Renal cortical epithelial cell (primary cell): ENCODE measurements around the gene NR3C1. TPM values are rescaled to one million over a fixed set of nuclear protein-coding genes. Genes with fewer than 3 reads are reported as not detected.

Experiments
- DNase-seq: peaks from one replicate; pipeline ENCODE4 v3.0.0-alpha.2; 2011; ENCODE audit warnings: low read depth
- total RNA-seq: library from RNA; depleted of rRNA; stranded (reverse); fragments of >200 nt; gene quantifications from 2 replicates; pipeline ENCODE4 v1.2.3, GENCODE V29; 2014

NR3C1 gene
- total RNA-seq, 1 donor from 2014 or later, result 40.0 TPM

DNA sequence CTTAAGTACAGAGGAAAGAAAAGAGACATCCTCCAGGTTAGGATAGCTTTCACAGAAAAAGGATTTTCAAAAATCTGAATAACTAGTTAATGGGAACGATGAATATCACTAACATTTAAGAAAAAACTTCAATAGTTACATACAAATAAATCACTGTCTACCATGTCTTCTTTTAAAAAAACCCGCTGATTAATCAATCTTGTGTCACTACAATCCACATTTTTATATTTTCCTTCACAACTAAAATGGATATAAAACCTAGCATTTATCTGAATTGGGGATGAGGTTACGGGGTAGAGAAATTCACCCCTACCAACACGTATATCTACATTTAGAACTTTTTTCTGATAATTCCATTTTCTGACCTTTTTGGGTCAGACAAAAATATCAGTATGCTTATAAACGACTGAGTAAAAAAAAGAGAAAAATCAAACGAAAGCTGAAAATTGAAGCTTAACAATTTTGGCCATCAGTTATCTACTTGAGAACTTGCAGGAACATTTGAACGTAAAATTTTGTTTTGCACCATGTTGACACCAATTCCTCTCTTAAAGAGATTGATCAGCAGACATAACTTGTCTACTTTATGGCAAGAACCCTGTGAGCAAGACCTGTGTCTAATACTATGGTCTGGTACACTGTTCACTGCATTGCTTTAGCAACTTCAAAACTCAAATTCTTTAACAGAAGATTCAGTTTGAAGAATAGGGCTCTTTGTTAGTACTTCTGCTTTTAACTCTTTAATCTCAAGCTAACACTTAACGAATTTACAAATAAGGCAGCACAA is 4.8 kb downstream of the NR3C1 start:
- DNase-seq, result no peak

DNA sequence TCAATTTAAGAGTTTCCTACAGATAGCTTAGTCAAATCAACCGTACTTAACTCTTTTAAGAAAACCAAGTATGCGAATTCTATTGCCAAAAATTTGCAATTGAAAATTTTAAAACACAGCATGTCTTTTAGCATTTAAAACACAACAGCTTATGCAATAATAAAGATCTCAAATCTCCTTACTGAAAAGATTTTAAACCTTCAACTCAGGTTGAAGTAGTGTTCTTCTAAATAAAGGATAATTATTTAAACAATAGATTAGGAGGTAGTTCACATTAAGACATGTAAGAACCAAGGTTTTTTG is 5.5 kb downstream of the NR3C1 start:
- no peak for DNase-seq

- DNase-seq, result no peak
Observed at GRCh38 chr5:143397302-143398052, 6.0 kb downstream of the NR3C1 start.

DNA sequence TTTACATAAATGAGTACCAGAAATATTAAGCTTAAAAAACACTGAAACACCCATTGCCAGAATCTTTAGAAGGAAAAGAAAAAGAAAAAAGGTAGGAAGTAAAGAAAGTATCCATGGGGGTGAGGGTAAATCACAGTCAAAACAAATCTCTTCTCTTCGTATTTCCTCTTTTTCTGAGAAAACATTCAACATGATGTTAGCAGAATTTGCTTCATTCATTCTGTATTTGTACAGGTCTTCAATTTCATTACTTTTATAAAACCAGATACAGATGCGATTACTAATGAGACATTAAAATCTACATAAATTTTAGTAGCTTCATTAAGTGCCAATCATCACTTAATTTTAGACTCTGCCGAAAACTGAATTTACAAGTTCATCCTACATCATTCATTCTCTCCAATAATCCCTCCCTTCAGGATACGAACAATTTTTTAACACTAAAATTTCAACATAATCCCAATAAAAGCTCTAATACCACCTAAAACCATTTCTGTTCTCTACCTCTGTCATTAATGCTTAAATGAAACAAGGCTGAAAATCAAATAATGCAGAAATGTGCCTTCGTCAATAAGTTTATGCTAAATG is 7.0 kb downstream of the NR3C1 start:
- no peak for DNase-seq

DNA sequence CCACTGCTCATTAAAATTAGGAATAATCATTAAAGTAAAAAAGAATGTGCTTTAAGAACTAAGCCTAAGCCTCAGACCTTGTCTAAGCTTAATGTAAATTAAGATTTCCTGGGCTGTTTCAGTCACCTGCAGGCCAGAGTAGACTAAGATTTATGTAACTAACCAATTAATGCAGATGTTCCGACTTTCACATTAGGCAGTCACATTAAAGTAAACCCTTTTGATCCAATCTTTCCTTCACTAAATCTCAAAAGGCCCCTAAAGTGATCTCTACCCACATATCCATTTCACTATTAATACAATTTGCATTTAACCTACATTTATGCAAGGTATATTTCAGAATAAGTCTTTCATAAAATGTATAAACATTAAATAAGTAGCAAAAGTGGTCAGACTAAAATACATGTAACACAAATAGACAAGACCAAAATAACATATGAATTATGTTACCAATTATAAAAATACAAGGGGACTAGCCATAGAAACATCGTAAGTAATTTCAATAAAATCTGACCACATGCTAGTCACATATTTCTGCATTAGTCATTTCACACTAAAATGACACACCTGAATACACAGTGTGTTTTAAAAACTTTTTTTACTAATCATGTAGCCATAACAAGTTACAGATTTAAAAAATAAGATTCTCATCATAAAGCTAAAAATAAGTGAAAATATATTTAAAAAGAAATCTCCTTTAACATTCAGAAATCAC is 7.7 kb downstream of the NR3C1 start:
- DNase-seq, result peak; percentile 40

DNA sequence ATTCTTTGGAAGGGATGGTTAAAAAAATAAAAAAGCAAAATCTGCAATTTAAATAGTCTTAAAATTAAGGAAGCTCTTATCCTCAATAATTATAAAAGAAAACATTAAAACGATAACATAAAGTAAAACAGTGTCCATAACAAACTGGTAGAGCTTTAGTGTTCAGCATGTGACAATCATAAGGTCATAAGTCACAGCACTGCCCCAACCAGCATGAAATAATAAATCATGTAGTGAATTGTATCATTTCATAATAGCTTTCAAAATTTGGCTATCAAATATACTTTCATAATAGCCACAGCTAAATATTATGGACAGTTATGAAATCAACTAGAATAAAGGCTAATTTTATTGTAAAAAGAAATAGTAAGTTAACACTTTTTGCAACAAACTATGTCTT is 10.0 kb downstream of the NR3C1 start:
- DNase-seq, result no peak

DNA sequence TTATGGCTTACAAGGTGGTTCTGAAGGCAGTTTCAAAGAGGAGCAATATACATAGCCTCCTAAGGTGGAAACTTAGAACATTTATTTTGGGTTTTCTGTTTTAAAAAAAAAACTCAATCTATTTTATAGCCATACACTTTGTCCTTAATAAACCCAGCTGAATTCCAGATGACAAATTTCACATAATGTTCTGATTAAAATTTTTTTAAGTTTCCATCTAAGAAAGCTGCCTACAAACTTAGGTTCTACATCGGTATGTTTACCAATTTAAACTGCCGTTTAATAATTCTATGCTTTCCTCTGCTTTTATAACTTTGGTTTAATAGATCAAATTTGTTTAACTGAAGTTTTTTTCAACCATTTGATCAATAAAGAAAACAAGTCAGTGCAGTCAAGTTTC is 12.5 kb downstream of the NR3C1 start:
- no peak for DNase-seq

DNA sequence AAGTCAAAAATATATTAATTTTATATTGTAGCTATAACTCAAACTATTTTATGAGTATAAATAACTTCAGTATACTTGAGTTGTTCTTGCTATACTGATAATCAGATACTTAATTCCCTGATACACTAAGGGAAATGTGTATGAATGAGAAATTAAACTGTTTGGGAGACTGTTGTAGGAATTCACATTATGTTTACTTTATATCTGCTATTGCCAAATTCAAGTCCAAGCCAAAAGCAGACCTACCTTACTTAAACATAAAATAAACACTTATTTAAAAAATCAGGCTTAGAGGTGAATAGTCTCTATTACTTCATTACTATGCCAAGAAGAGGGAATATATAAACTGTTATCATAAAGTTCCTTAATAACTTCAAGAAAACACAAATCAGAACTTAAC is 13.2 kb downstream of the NR3C1 start:
- DNase-seq, result no peak

- DNase-seq, result no peak
Observed at GRCh38 chr5:143386725-143387124, 16.8 kb downstream of the NR3C1 start.

GRCh38 chr5:143384865-143385657 is 18.4 kb downstream of the NR3C1 start:
- DNase-seq, result no peak

DNA sequence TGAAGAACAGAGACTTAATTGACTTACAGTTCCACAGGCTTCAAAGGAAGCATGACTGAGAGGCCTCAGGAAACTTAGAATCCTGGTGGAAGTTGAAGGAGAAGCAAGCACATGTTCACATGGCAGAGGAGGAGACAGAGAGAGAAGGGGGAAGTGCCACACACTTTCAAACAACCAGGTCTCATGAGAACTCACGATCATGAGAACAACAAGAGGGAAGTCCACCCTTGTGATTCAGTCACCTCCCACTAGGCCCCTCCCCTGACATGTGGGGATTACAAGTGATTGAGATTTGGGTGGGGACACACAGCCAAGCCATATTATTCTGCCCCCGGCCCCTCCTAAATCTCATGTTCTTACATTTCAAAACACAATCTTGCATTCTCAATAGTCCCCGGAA is 19.5 kb downstream of the NR3C1 start:
- no peak for DNase-seq

GRCh38 chr5:143379606-143380005 is 23.9 kb downstream of the NR3C1 start:
- DNase-seq, result no peak

DNA sequence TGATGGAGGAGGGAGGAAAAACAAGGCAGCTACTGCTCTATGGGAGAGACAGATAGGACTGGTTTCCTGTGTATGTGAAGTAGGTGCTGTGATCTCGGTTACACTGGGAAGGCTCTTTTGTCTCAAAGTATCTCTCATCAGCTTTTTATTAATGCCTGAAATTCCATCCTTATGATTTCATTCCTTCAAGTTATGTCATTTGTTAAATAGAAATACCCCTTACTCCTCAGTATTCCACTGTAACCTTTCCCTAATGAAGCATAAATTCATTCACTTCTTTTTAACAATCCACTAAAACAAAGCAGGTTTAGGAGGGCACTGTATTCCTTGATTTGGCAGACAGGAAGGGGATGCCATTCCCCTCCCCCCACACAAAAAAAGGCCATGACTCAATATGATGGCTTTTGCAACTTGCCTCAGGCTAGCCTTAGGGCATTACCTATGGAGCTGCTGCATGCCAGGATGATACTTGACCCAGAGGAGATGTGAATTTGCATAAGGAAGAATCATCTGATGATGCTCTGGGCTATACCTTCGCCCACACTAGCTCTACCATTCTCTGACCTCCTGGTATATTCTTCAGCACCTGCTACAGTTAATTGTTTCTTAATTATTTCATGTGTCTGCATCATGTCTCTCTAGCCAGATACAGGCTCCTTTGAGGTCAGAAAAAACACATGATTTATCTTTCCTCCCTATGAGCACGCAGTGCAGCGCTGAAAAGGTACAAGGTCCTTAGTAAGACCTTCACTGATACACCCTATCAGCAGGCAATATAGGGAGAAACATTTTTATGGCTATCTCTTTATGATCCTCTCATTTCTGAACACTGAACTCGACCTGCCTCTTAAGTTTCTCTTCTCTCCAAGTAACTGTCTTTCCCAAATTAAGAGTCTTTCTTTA is 26.3 kb downstream of the NR3C1 start:
- peak; percentile 43 for DNase-seq

- DNase-seq, result no peak
Observed at GRCh38 chr5:143376195-143376779, 27.2 kb downstream of the NR3C1 start.

GRCh38 chr5:143374496-143375217 is 28.8 kb downstream of the NR3C1 start:
- DNase-seq, result no peak

GRCh38 chr5:143373076-143373475 is 30.4 kb downstream of the NR3C1 start:
- no peak for DNase-seq

- DNase-seq, result no peak
Observed at GRCh38 chr5:143372187-143372829, 31.2 kb downstream of the NR3C1 start.

DNA sequence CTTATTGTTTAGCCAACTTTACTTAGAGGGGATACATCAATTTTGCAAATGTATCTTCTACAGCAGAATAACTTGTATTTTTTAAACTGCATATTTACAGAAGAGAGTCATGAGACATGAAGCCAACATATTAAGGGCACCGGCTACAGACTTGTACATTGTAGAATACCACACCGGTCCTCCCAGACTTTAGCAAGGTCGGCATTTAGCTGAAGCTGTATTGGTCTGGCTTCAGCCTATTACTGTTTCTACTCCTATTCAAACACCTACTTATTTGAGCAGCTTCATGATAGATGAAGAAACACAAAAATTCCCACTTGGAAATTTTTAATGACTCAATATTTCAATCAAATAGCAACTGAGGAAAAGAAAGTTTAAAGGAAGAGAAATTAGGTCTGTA is 33.0 kb downstream of the NR3C1 start:
- no peak for DNase-seq

DNA sequence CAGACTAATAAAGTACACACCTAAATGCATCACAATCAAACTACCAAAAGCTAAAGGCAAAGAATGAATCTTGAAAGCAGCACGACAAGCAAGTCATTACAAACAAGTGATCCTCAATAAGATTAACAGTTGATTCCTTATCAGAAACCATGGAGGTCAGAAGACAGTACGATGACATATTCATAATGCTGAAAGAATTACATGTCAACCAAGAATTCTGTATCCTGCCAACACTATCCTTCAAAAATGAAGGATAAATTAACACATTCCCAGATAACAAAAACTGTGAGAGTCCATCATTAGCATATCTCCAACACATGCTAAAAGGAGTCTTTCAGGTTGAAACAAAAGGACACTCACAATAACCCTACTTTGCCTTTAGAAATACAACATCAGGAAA is 39.4 kb downstream of the NR3C1 start:
- DNase-seq, result no peak
